ENCODE measurements around the gene PGBD2. TPM values are rescaled to one million over a fixed set of nuclear protein-coding genes. Genes with fewer than 3 reads are reported as not detected.

PGBD2 gene
- polyA plus RNA-seq, 3 donors from 2014 or later = 6.7 to 12.4 (median 9.3) TPM

DNA sequence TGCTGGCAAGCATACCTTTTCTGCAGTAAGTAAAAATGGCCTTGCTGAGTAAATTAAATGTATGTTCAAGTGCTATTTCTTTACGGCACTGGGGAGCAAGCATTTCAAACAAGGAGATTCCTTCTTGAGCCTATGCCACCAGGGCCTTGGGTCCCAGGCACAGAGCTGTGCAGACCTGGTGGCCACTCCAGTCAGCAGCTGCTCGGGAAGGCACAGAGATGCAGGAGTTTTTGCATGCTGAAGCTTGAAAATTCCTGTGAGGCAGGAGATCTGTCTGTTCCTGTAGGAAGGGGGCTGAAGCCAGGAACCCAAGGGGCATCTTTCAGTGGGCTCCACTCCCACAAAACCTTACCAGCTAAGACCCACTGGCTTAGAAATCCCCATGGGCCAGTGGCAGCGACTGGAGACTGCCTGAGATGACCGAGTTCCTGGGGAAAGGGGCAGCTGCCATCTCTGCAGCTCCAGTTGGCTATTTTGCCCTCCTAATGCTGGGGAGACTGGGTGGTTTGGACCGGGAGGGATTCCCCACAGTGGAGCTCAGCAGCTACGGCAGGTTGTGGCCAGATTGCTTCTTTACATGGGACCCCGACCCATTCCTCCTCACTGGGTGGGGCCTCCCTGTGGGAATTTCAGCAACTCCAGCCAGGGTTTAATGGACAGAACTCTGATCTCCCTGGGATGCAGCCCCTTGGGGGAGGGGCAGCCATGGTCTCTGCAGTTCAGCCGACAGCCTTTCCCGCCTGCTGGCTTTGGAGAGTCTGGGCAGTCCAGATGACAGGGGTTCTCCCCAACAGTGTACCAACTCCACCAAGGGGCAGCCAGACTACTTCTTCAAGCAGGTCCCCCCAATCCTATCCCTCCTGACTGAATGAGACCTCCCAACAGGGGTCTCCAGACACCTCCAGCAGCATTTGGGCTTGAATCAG lies 8.4 kb upstream of the PGBD2 start:
- Mint-ChIP-seq H3K27ac (no peak overlapping the region), H3K4me3 (no peak overlapping the region), H3K9me3 (no peaks in the 10 kb centered on the region), H3K27me3 (ENCODE audit: low read depth in 3 of 3) (peaks cover 5 to 22% (median 6%) of the 10 kb centered on the region in 3 donors), H3K4me1 (no peaks in the 10 kb centered on the region), H3K36me3 (no peaks in the 10 kb centered on the region)
- DNase-seq = no peak

- no peak overlapping the region for H3K4me3 Mint-ChIP-seq
- no peaks in the 10 kb centered on the region for H3K36me3 Mint-ChIP-seq
- peaks cover 5 to 7% of the 10 kb centered on the region in 2 donors for H3K4me1 Mint-ChIP-seq
- DNase-seq = no peak
- H3K27ac Mint-ChIP-seq = no peak overlapping the region
- H3K27me3 Mint-ChIP-seq (ENCODE audit: low read depth in 3 of 3) = peaks cover 5 to 13% (median 5%) of the 10 kb centered on the region in 3 donors
- no peaks in the 10 kb centered on the region for H3K9me3 Mint-ChIP-seq
Measured at GRCh38 chr1:248900637-248901036, 5.4 kb upstream of the PGBD2 start.

DNA sequence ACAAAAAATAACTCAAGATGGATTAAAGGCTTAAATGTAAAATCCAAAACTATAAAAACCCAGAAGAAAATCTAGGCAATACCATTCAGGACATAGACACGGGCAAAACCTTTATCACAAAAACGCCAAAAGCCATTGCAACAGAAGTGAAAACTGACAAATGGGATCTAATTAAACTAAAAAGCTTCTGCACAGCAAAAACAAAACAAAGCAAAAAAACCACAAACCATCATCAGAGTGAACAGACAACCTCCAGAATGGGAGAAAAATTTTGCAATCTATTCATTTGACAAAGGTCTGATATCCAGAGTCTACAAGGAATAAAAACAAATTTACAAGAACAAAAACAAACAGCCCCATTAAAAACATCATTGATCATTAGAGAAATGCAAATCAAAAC lies 4.5 kb upstream of the PGBD2 start:
- no peaks in the 10 kb centered on the region for H3K9me3 Mint-ChIP-seq
- no peaks in the 10 kb centered on the region for H3K36me3 Mint-ChIP-seq
- no peak for DNase-seq
- H3K27ac Mint-ChIP-seq = no peak overlapping the region
- H3K4me3 Mint-ChIP-seq = no peak overlapping the region
- H3K27me3 Mint-ChIP-seq (ENCODE audit: low read depth in 3 of 3) = peaks cover 4 to 16% (median 6%) of the 10 kb centered on the region in 3 donors
- peaks cover 10 to 17% of the 10 kb centered on the region in 2 donors for H3K4me1 Mint-ChIP-seq

GRCh38 chr1:248904437-248905216 lies 1.4 kb upstream of the PGBD2 start:
- Mint-ChIP-seq H3K4me1 (peaks cover 35 to 47% of the 10 kb centered on the region in 2 donors), H3K4me3 (peak overlapping the region in 2 of 5 donors; percentile 95 to 98), H3K27me3 (ENCODE audit: low read depth in 3 of 3) (peaks cover 0 to 9% (median 6%) of the 10 kb centered on the region in 3 donors), H3K27ac (peak overlapping the region in 5 of 6 donors; percentile 20 to 99 (median 97)), H3K9me3 (no peaks in the 10 kb centered on the region), H3K36me3 (peaks cover 0 to 7% (median 0%) of the 10 kb centered on the region in 3 donors)
- DNase-seq = no peak

DNA sequence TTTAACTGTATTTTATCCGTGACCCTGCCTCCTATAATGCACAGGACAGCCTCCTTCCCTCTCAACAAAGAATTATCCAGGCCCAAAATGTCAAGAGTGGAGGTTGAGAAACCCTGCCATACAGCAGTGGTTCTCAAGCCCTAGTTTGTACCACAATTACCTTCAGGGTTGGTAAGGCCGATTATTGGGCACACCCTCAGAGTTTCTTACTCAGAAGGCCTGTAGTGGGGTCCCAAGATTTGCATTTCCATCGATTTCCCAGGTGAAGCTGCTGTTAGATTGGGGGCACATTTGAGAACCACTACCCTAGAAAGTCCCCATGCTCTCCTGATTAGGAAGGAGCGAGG lies 400 bp upstream of the PGBD2 start:
- Mint-ChIP-seq H3K27me3 (ENCODE audit: low read depth in 3 of 3) (peaks cover 0 to 9% (median 6%) of the 10 kb centered on the region in 3 donors), H3K27ac (peak overlapping the region; percentile 97 to 99 (median 98)), H3K36me3 (peaks cover 0 to 7% (median 0%) of the 10 kb centered on the region in 3 donors), H3K9me3 (no peaks in the 10 kb centered on the region), H3K4me3 (peak overlapping the region; percentile 86 to 98 (median 98)), H3K4me1 (peaks cover 37 to 52% of the 10 kb centered on the region in 2 donors)
- no peak for DNase-seq

GRCh38 chr1:248906753-248907661 lies 972 bp downstream of the PGBD2 start:
- no peaks in the 10 kb centered on the region for H3K9me3 Mint-ChIP-seq
- peak overlapping the region; percentile 97 to 100 (median 99) for H3K27ac Mint-ChIP-seq
- peaks cover 37 to 52% of the 10 kb centered on the region in 2 donors for H3K4me1 Mint-ChIP-seq
- peak overlapping the region; percentile 92 to 98 (median 96) for H3K4me3 Mint-ChIP-seq
- DNase-seq = no peak
- peaks cover 0 to 9% (median 3%) of the 10 kb centered on the region in 3 donors for H3K27me3 Mint-ChIP-seq (ENCODE audit: low read depth in 3 of 3)
- H3K36me3 Mint-ChIP-seq = peaks cover 0 to 7% (median 0%) of the 10 kb centered on the region in 3 donors

DNA sequence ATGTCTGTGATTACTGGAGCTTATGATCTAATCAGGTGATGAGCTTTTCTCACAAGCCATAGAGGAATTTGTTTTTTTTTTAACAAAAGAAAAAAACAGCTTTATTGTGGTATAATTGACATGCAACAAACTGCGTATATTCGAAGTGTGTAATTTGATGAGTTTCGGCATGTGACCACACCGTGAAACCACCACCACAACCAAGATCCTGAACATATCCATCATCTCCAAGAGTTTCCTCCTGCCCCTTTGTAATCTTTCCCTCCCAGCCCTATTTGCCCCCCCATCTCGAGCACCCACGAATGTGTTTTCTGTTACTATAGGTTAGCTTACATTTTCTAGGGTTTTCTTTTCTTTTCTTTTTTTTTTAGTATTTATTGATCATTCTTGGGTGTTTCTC lies 4.7 kb downstream of the PGBD2 start:
- Mint-ChIP-seq H3K27me3 (ENCODE audit: low read depth in 3 of 3) (peaks cover 0 to 5% (median 3%) of the 10 kb centered on the region in 3 donors), H3K4me3 (no peak overlapping the region), H3K36me3 (peaks cover 13 to 24% (median 15%) of the 10 kb centered on the region in 3 donors), H3K27ac (peak overlapping the region in 1 of 6 donors; percentile 14), H3K9me3 (no peaks in the 10 kb centered on the region), H3K4me1 (peaks cover 36 to 63% of the 10 kb centered on the region in 2 donors)
- no peak for DNase-seq

- H3K4me3 Mint-ChIP-seq = no peak overlapping the region
- peaks cover 23 to 40% (median 23%) of the 10 kb centered on the region in 3 donors for H3K36me3 Mint-ChIP-seq
Measured at GRCh38 chr1:248913933-248914332, 7.9 kb downstream of the PGBD2 start.

DNA sequence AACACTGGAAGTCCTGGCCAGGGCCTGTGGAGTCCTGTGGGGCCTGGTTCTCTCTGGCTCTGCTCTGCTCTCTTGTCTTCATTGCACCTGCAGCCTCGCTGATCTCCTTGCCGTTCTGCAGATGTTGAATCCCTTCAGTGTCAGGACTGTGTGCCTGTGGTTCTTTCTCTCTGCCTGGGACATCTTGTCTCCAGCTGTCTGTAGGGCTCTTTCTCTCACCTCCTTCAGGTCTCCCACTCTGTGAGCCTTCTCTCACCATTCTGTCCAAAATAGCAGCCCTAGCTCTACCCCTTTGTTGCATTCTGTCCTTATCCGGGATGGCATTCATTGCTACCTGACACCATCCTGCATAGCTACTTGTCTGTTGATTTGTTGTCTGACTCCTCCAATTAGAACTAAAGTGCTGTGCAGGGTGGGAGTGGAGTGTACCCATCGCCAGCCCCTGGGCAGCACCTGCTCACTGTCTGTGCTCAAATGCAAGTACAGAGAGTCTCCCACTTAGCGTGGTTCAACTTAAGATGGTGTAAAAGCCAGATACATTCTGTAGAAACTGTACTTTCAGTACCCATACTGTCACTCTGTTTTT lies 8.9 kb downstream of the PGBD2 start:
- no peaks in the 10 kb centered on the region for H3K27me3 Mint-ChIP-seq (ENCODE audit: low read depth in 3 of 3)
- no peak for DNase-seq

More at GRCh38 chr1:248913933-248914332, 7.9 kb downstream of the PGBD2 start:
- H3K27me3 Mint-ChIP-seq (ENCODE audit: low read depth in 3 of 3) = no peaks in the 10 kb centered on the region
- no peak for DNase-seq
- peaks cover 11 to 32% of the 10 kb centered on the region in 2 donors for H3K4me1 Mint-ChIP-seq
- H3K27ac Mint-ChIP-seq = peak overlapping the region in 1 of 6 donors; percentile 40
- H3K9me3 Mint-ChIP-seq = no peaks in the 10 kb centered on the region

DNA sequence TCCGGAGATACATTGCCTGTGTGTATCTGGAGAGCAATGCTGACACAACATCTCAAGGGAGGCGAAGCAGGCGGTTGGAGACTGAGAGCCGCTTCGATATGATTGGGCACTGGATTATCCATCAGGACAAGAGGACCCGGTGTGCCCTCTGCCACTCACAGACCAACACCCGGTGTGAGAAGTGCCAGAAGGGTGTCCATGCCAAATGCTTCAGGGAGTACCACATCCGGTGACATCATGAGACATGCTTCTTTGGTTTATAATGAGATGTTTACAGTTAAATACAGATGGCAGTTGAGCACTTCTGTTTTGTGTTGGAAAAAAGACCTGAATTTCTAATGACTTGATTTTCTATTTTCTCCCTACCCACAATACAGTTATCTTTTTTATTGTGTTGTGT lies 12.1 kb downstream of the PGBD2 start:
- no peak overlapping the region for H3K4me3 Mint-ChIP-seq
- DNase-seq = no peak
- no peak overlapping the region for H3K27ac Mint-ChIP-seq
- H3K36me3 Mint-ChIP-seq = peaks cover 31 to 66% (median 48%) of the 10 kb centered on the region in 3 donors
- peaks cover 5 to 18% of the 10 kb centered on the region in 2 donors for H3K4me1 Mint-ChIP-seq
- H3K9me3 Mint-ChIP-seq = no peaks in the 10 kb centered on the region
- H3K27me3 Mint-ChIP-seq (ENCODE audit: low read depth in 3 of 3) = no peaks in the 10 kb centered on the region

More for the DNA sequence above, 8.9 kb downstream of the PGBD2 start:
- Mint-ChIP-seq H3K9me3 (no peaks in the 10 kb centered on the region), H3K36me3 (peaks cover 30 to 45% (median 31%) of the 10 kb centered on the region in 3 donors), H3K27ac (peak overlapping the region in 1 of 6 donors; percentile 50), H3K4me1 (peaks cover 6 to 22% of the 10 kb centered on the region in 2 donors), H3K4me3 (no peak overlapping the region)

DNA sequence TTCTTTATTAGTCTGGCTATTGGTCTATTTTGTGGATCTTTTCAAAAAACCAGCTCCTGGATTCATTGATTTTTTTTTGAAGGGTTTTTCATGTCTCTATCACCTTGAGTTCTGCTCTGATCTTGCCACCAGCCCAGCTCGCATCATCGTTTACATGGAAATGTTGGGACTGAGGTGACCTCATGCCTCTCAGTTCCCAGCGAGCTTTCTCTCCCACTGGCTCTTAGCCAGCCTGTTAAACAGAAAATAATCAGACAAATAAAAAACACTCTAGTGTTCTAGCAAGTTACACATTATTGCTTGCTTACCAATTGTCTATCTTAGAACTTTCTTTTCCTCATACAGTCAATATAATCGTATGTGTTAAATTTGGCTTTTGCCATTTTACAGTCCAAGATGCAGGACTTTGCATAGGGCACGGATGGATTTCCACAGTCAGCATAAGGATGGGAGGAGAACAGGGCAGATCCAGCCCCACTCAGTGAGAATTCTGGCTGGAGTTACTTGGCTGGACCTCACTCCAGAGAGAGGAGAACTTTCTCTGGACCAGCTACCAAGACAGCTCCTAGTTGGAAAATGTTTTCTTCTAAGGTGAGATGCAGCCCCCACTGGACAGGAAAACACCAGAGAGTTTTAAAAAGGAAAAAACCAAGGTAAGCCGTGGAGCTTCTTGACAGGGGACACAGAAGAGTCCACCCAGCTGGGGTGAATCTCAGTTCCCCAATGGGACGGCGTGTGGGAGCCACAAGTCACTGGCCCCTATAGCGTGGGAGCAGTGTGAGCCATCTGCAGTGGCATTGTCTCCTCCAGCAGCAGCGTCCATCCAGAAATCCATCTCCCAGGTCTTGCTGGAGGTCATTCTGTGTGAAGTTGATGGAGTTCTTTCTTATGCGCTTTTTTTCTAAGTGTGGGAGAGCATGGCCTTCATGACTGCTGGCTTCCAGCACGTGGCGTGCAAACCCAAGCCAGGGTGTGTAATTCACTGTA lies 17.6 kb downstream of the PGBD2 start:
- Mint-ChIP-seq H3K4me3 (peak overlapping the region in 1 of 5 donors; percentile 12), H3K27ac (peak overlapping the region in 2 of 6 donors; percentile 6 to 81), H3K36me3 (peaks cover 8 to 35% (median 32%) of the 10 kb centered on the region in 3 donors), H3K27me3 (ENCODE audit: low read depth in 3 of 3) (peaks cover 0 to 6% (median 5%) of the 10 kb centered on the region in 3 donors), H3K4me1 (peaks cover 26 to 42% of the 10 kb centered on the region in 2 donors), H3K9me3 (no peaks in the 10 kb centered on the region)
- DNase-seq = no peak

All from immature natural killer cell (primary cell).